ENCODE measurements around the gene GSTO2. TPM values are rescaled to one million over a fixed set of nuclear protein-coding genes. Genes with fewer than 3 reads are reported as not detected.

Gene GSTO2
- total and polyA plus RNA-seq, 10 of the 15 experiments (the other 5 are each of a cell fraction or from before 2014, with no cell fraction given), result 0.16 to 0.86 (median 0.46) TPM

DNA sequence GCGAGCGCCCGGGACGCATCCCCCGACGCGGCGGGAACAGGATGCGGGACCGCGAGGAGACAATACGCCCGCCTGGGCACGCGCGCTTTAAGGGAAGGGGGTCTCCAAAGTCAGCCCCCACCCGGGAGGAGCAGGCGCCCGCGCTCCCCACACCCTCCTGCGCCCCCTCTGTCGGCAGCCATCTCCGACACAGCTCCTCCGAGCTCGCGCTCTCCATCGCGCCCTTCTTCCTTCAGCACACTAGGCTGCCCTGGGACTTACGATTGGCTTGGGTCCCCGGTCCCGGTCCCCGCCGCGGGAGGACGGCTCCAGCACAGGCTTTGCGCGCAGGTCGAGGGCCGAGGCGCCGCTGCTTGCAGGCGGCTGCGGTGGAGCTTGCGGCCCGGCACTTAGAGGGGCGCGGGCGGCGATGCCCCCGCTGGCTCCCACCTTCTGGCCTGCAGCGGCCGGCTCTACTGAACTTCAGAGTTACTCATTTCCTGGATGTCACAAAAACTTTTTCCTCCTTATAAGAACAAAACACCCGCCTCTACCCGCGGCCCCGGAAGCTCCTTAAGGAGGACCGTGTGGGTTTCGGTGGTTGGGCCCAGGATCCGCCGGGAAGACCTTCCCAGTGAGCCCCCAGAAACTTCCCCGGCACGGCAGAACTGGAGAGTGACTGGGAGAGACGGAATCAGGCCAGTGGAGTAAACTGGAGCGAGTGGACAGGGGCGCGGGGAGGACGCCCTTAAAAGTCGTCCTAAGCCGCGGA lies 69.2 kb downstream of the GSTO2 start, which contains the start of gene ITPRIP (continued):
- TF ChIP-seq SIX5 (IDR thresholded peaks at IDR 0.05; ENCODE audit: low read depth, low read length, severe bottlenecking) (no peak), GABPA (IDR thresholded peaks at IDR 0.05; ENCODE audit: low read depth) (no peak), IKZF1 (conservative IDR thresholded peaks at IDR 0.05) (peak; percentile 72; the same call in 1 of the 2 replicates), STAT1 (conservative IDR thresholded peaks at IDR 0.05) (no peak), WRNIP1 (IDR thresholded peaks at IDR 0.05; ENCODE audit: borderline replicate concordance, low read depth, low read length) (peak; percentile 100), POLR2AphosphoS2 (IDR thresholded peaks at IDR 0.05; ENCODE audit: low read depth, low read length) (0 out of 2 replicates have a peak, but pooled peaks have one; percentile 31), CREB1 (IDR thresholded peaks at IDR 0.05; ENCODE audit: low read depth) (peak; percentile 43; the same call in 1 of the 2 replicates), CHD2 (IDR thresholded peaks at IDR 0.05; ENCODE audit: borderline replicate concordance, low read depth, low read length) (0 out of 2 replicates have a peak, but pooled peaks have one; percentile 34), ZSCAN29 (IDR thresholded peaks at IDR 0.05) (no peak), YY1 (IDR thresholded peaks at IDR 0.05; ENCODE audit: low read depth, low read length) (peak; percentile 34; the same call in 1 of the 2 replicates), RAD21 (IDR thresholded peaks at IDR 0.05; ENCODE audit: insufficient read depth, low read depth, low read length) (no peak)
- TF ChIP-seq, protein P1, sequence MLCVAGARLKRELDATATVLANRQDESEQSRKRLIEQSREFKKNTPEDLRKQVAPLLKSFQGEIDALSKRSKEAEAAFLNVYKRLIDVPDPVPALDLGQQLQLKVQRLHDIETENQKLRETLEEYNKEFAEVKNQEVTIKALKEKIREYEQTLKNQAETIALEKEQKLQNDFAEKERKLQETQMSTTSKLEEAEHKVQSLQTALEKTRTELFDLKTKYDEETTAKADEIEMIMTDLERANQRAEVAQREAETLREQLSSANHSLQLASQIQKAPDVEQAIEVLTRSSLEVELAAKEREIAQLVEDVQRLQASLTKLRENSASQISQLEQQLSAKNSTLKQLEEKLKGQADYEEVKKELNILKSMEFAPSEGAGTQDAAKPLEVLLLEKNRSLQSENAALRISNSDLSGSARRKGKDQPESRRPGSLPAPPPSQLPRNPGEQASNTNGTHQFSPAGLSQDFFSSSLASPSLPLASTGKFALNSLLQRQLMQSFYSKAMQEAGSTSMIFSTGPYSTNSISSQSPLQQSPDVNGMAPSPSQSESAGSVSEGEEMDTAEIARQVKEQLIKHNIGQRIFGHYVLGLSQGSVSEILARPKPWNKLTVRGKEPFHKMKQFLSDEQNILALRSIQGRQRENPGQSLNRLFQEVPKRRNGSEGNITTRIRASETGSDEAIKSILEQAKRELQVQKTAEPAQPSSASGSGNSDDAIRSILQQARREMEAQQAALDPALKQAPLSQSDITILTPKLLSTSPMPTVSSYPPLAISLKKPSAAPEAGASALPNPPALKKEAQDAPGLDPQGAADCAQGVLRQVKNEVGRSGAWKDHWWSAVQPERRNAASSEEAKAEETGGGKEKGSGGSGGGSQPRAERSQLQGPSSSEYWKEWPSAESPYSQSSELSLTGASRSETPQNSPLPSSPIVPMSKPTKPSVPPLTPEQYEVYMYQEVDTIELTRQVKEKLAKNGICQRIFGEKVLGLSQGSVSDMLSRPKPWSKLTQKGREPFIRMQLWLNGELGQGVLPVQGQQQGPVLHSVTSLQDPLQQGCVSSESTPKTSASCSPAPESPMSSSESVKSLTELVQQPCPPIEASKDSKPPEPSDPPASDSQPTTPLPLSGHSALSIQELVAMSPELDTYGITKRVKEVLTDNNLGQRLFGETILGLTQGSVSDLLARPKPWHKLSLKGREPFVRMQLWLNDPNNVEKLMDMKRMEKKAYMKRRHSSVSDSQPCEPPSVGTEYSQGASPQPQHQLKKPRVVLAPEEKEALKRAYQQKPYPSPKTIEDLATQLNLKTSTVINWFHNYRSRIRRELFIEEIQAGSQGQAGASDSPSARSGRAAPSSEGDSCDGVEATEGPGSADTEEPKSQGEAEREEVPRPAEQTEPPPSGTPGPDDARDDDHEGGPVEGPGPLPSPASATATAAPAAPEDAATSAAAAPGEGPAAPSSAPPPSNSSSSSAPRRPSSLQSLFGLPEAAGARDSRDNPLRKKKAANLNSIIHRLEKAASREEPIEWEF (IDR thresholded peaks at IDR 0.05; ENCODE audit: insufficient replicate concordance, low read depth, low read length), result no peak
- TF ChIP-seq, protein P2, sequence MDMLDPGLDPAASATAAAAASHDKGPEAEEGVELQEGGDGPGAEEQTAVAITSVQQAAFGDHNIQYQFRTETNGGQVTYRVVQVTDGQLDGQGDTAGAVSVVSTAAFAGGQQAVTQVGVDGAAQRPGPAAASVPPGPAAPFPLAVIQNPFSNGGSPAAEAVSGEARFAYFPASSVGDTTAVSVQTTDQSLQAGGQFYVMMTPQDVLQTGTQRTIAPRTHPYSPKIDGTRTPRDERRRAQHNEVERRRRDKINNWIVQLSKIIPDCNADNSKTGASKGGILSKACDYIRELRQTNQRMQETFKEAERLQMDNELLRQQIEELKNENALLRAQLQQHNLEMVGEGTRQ (IDR thresholded peaks at IDR 0.05; ENCODE audit: borderline replicate concordance, low read depth, low read length), result no peak
- TF ChIP-seq, protein P3, sequence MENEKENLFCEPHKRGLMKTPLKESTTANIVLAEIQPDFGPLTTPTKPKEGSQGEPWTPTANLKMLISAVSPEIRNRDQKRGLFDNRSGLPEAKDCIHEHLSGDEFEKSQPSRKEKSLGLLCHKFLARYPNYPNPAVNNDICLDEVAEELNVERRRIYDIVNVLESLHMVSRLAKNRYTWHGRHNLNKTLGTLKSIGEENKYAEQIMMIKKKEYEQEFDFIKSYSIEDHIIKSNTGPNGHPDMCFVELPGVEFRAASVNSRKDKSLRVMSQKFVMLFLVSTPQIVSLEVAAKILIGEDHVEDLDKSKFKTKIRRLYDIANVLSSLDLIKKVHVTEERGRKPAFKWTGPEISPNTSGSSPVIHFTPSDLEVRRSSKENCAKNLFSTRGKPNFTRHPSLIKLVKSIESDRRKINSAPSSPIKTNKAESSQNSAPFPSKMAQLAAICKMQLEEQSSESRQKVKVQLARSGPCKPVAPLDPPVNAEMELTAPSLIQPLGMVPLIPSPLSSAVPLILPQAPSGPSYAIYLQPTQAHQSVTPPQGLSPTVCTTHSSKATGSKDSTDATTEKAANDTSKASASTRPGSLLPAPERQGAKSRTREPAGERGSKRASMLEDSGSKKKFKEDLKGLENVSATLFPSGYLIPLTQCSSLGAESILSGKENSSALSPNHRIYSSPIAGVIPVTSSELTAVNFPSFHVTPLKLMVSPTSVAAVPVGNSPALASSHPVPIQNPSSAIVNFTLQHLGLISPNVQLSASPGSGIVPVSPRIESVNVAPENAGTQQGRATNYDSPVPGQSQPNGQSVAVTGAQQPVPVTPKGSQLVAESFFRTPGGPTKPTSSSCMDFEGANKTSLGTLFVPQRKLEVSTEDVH (IDR thresholded peaks at IDR 0.05; ENCODE audit: low read depth, partially characterized antibody), result peak; percentile 60
- TF ChIP-seq, protein P4, sequence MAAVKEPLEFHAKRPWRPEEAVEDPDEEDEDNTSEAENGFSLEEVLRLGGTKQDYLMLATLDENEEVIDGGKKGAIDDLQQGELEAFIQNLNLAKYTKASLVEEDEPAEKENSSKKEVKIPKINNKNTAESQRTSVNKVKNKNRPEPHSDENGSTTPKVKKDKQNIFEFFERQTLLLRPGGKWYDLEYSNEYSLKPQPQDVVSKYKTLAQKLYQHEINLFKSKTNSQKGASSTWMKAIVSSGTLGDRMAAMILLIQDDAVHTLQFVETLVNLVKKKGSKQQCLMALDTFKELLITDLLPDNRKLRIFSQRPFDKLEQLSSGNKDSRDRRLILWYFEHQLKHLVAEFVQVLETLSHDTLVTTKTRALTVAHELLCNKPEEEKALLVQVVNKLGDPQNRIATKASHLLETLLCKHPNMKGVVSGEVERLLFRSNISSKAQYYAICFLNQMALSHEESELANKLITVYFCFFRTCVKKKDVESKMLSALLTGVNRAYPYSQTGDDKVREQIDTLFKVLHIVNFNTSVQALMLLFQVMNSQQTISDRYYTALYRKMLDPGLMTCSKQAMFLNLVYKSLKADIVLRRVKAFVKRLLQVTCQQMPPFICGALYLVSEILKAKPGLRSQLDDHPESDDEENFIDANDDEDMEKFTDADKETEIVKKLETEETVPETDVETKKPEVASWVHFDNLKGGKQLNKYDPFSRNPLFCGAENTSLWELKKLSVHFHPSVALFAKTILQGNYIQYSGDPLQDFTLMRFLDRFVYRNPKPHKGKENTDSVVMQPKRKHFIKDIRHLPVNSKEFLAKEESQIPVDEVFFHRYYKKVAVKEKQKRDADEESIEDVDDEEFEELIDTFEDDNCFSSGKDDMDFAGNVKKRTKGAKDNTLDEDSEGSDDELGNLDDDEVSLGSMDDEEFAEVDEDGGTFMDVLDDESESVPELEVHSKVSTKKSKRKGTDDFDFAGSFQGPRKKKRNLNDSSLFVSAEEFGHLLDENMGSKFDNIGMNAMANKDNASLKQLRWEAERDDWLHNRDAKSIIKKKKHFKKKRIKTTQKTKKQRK (IDR thresholded peaks at IDR 0.05; ENCODE audit: low read depth, low read length), result no peak

Measured in GM12878 (cell line).